ENCODE results near the gene CCNL2.
"Not testable (repeated sequence)": the region's sequence is repeated elsewhere in the genome, so short reads cannot be mapped to it uniquely, and the experiment has no call there.

Gene CCNL2

DNA sequence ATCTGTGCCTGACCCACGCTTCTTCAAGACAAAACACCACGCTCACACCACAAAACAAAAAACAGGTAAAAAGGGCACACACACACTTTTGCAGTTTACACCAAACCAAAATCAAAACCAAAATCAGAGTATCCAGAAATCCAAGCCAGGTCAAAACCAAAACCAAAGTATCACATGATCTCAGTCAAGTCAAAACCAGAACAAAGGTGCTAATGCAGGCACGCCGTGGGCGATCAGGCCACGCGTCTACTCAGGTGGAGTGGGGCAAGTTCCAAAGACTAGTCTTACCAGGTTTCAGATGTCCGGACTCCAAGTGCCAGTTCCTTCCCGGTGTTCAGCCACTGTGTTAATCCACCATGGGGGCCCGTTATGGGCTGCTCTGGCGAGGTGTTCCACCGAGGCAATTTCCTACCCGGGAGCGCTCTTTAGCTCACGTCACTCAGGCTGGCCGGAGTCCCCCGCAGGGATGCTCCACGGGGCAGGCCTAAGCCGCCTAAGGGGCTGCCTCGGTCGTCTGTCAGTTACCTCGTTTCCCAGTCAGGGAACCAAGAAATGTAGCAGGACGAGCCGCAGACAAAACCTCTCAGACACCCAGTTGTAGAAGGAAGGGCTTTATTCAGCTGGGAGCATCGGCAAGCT is 18.8 kb upstream of the CCNL2 start:
- not testable (repeated sequence) for H2BK5ac ChIP-seq (ENCODE audit: low read depth, low read length, poor library complexity, severe bottlenecking)

DNA sequence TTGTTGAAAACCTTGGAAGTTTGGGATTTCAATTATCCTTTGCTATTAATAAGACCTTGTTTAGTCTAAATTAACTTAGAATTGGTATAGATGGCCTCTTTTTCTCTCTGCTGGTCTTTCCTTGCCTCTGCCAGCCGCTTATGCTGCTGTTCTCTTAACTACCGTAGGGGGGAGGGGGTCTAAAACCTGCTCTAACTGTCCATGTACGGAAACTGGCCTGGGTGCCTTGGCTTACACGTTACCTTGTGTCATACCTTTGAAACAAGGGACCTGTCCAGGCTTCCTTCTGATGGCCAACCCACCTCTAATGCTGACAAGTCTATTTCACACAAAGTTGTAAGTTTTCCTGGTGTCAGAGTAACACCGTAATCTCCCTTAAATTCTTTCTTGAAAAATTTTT is 18.3 kb upstream of the CCNL2 start:
- H3K4me2 ChIP-seq (ENCODE audit: low read length, poor library complexity, severe bottlenecking); H3K9ac ChIP-seq (ENCODE audit: low read length); H3K79me1 ChIP-seq (replicated peaks; ENCODE audit: low read length, poor library complexity, severe bottlenecking); H3K9me3 ChIP-seq (ENCODE audit: control insufficient read depth, low read length); H3K14ac ChIP-seq (ENCODE audit: low read length in 2 of 2); H3K4me3 ChIP-seq (ENCODE audit: insufficient read depth in 1 of 2, low read depth in 1 of 2, low read length in 2 of 2); H3K4ac ChIP-seq (ENCODE audit: low read depth in 1 of 2, low read length in 2 of 2); H4K91ac ChIP-seq (ENCODE audit: low read length); H3K36me3 ChIP-seq (ENCODE audit: control insufficient read depth in 1 of 2, insufficient read depth in 2 of 2, low read depth in 1 of 2, low read length in 2 of 2); H3K27ac ChIP-seq (ENCODE audit: low read length, poor library complexity, severe bottlenecking); H2BK120ac ChIP-seq (ENCODE audit: low read depth, low read length); H2BK5ac ChIP-seq (ENCODE audit: low read depth, low read length, poor library complexity, severe bottlenecking); H3K27me3 ChIP-seq (ENCODE audit: control insufficient read depth in 1 of 2, insufficient read depth in 1 of 2, low read length in 2 of 2); H3K23ac ChIP-seq (ENCODE audit: low read length in 2 of 2); H2BK15ac ChIP-seq (ENCODE audit: low read depth, poor library complexity, severe bottlenecking); DNase-seq; H3K18ac ChIP-seq (ENCODE audit: low read depth in 1 of 2, low read length in 2 of 2); H2AK5ac ChIP-seq (ENCODE audit: low read length, severe bottlenecking); H2BK12ac ChIP-seq (ENCODE audit: low read length in 2 of 2); H2AFZ ChIP-seq (ENCODE audit: low read depth, low read length); H4K8ac ChIP-seq (ENCODE audit: low read length): not testable (repeated sequence)
- WGBS = 90% methylated on average over 4 of the region's 5 CpGs
- peaks cover 20% of the 10 kb centered on the region for H3K4me1 ChIP-seq (ENCODE audit: control insufficient read depth, insufficient read depth, low read depth, low read length)

More for the DNA sequence above, 18.8 kb upstream of the CCNL2 start:
- H3K18ac ChIP-seq (ENCODE audit: low read depth in 1 of 2, low read length in 2 of 2); H2AFZ ChIP-seq (ENCODE audit: low read depth, low read length); H2BK12ac ChIP-seq (ENCODE audit: low read length in 2 of 2); H2BK120ac ChIP-seq (ENCODE audit: low read depth, low read length); H3K9me3 ChIP-seq (ENCODE audit: control insufficient read depth, low read length); H3K14ac ChIP-seq (ENCODE audit: low read length in 2 of 2); H3K36me3 ChIP-seq (ENCODE audit: control insufficient read depth in 1 of 2, insufficient read depth in 2 of 2, low read depth in 1 of 2, low read length in 2 of 2); DNase-seq; H3K23ac ChIP-seq (ENCODE audit: low read length in 2 of 2); H3K4me2 ChIP-seq (ENCODE audit: low read length, poor library complexity, severe bottlenecking); H3K27me3 ChIP-seq (ENCODE audit: control insufficient read depth in 1 of 2, insufficient read depth in 1 of 2, low read length in 2 of 2); H3K27ac ChIP-seq (ENCODE audit: low read length, poor library complexity, severe bottlenecking); H4K8ac ChIP-seq (ENCODE audit: low read length); H3K9ac ChIP-seq (ENCODE audit: low read length); H2AK5ac ChIP-seq (ENCODE audit: low read length, severe bottlenecking); H3K79me1 ChIP-seq (replicated peaks; ENCODE audit: low read length, poor library complexity, severe bottlenecking); H4K91ac ChIP-seq (ENCODE audit: low read length); H3K4me3 ChIP-seq (ENCODE audit: insufficient read depth in 1 of 2, low read depth in 1 of 2, low read length in 2 of 2); H3K4ac ChIP-seq (ENCODE audit: low read depth in 1 of 2, low read length in 2 of 2); H2BK15ac ChIP-seq (ENCODE audit: low read depth, poor library complexity, severe bottlenecking): not testable (repeated sequence)
- H3K4me1 ChIP-seq (ENCODE audit: control insufficient read depth, insufficient read depth, low read depth, low read length) = peaks cover 25% of the 10 kb centered on the region
- WGBS = 93% methylated on average over 25 of the region's 25 CpGs

DNA sequence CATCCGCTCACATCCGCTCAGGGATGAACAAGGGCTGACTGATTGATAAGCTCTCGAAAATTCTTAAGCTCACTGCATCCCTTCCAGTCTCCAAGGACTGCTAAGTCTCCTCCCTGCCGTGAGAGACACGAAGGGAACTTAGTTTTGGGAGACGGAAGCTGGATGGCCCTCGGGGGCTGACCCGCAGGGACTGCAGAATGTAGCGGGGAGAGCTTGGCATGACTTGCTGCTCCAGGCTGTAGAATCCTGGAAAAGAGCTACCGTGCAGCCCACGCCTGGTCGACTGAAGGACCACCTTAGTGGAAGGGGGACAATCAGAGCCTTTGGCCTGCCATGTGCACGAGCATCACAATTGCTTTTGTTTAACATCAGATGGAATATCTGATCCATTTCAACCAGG is 16.6 kb upstream of the CCNL2 start:
- H3K4ac ChIP-seq (ENCODE audit: low read depth in 1 of 2, low read length in 2 of 2) = no peak overlapping the region
- H3K36me3 ChIP-seq (ENCODE audit: control insufficient read depth in 1 of 2, insufficient read depth in 2 of 2, low read depth in 1 of 2, low read length in 2 of 2) = peaks cover 0 to 3% of the 10 kb centered on the region in 2 experiments
- no peak overlapping the region for H3K18ac ChIP-seq (ENCODE audit: low read depth in 1 of 2, low read length in 2 of 2)
- H2BK5ac ChIP-seq (ENCODE audit: low read depth, low read length, poor library complexity, severe bottlenecking) = no peak overlapping the region
- no peak for DNase-seq
- H3K4me2 ChIP-seq (ENCODE audit: low read length, poor library complexity, severe bottlenecking) = no peak overlapping the region
- no peak overlapping the region for H3K4me3 ChIP-seq (ENCODE audit: insufficient read depth in 1 of 2, low read depth in 1 of 2, low read length in 2 of 2)
- H3K4me1 ChIP-seq (ENCODE audit: control insufficient read depth, insufficient read depth, low read depth, low read length) = peaks cover 11% of the 10 kb centered on the region
- H4K8ac ChIP-seq (ENCODE audit: low read length) = no peak overlapping the region
- no peaks in the 10 kb centered on the region for H3K9me3 ChIP-seq (ENCODE audit: control insufficient read depth, low read length)
- H3K27me3 ChIP-seq (ENCODE audit: control insufficient read depth in 1 of 2, insufficient read depth in 1 of 2, low read length in 2 of 2) = no peaks in the 10 kb centered on the region
- H3K14ac ChIP-seq (ENCODE audit: low read length in 2 of 2) = no peak overlapping the region
- H2AFZ ChIP-seq (ENCODE audit: low read depth, low read length) = no peak overlapping the region
- no peak overlapping the region for H2BK12ac ChIP-seq (ENCODE audit: low read length in 2 of 2)
- H3K27ac ChIP-seq (ENCODE audit: low read length, poor library complexity, severe bottlenecking) = no peak overlapping the region
- no peak overlapping the region for H3K23ac ChIP-seq (ENCODE audit: low read length in 2 of 2)
- 94% methylated on average over 13 of the region's 13 CpGs for WGBS
- H4K91ac ChIP-seq (ENCODE audit: low read length) = no peak overlapping the region
- no peak overlapping the region for H3K9ac ChIP-seq (ENCODE audit: low read length)
- H2BK120ac ChIP-seq (ENCODE audit: low read depth, low read length) = no peak overlapping the region
- H2AK5ac ChIP-seq (ENCODE audit: low read length, severe bottlenecking) = no peak overlapping the region
- no peak overlapping the region for H2BK15ac ChIP-seq (ENCODE audit: low read depth, poor library complexity, severe bottlenecking)
- H3K79me1 ChIP-seq (replicated peaks; ENCODE audit: low read length, poor library complexity, severe bottlenecking) = peaks cover 1% of the 10 kb centered on the region

DNA sequence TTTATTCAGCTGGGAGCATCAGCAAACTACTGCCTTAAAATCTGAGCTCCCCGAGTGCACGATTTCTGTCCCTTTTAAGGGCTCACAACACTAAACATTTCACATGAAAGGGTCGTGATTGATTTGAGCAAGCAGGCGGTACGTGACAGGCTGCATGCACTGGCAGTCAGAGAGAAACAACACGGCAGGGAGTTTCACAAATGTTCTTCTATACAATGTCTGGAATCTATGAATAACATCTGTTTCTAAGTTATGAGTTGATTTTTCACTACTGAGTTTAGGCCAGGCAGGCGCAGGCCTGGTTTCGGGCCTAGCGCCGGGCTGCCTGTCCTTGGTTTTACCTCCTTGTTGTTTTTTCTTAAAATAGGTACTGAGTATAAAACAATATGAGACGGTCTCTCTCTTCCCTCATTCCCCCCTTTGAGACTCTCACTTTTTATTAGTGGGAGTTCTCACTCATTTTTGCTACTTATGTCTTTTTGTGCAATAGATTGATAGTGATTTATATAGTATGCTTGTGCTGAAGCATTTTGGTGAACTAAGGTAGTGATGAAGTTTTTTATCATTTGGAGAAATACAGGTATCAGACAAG is 13.3 kb upstream of the CCNL2 start:
- not testable (repeated sequence) for H3K14ac ChIP-seq (ENCODE audit: low read length in 2 of 2); H3K4me3 ChIP-seq (ENCODE audit: insufficient read depth in 1 of 2, low read depth in 1 of 2, low read length in 2 of 2); H2BK5ac ChIP-seq (ENCODE audit: low read depth, low read length, poor library complexity, severe bottlenecking); H3K27me3 ChIP-seq (ENCODE audit: control insufficient read depth in 1 of 2, insufficient read depth in 1 of 2, low read length in 2 of 2); H2BK120ac ChIP-seq (ENCODE audit: low read depth, low read length); H2BK15ac ChIP-seq (ENCODE audit: low read depth, poor library complexity, severe bottlenecking); DNase-seq; H3K18ac ChIP-seq (ENCODE audit: low read depth in 1 of 2, low read length in 2 of 2); H3K4me1 ChIP-seq (ENCODE audit: control insufficient read depth, insufficient read depth, low read depth, low read length); H3K23ac ChIP-seq (ENCODE audit: low read length in 2 of 2); H3K4ac ChIP-seq (ENCODE audit: low read depth in 1 of 2, low read length in 2 of 2); H3K9ac ChIP-seq (ENCODE audit: low read length); H2BK12ac ChIP-seq (ENCODE audit: low read length in 2 of 2); H4K8ac ChIP-seq (ENCODE audit: low read length); H2AK5ac ChIP-seq (ENCODE audit: low read length, severe bottlenecking); H2AFZ ChIP-seq (ENCODE audit: low read depth, low read length); H3K4me2 ChIP-seq (ENCODE audit: low read length, poor library complexity, severe bottlenecking); H3K27ac ChIP-seq (ENCODE audit: low read length, poor library complexity, severe bottlenecking); H3K36me3 ChIP-seq (ENCODE audit: control insufficient read depth in 1 of 2, insufficient read depth in 2 of 2, low read depth in 1 of 2, low read length in 2 of 2); H3K79me1 ChIP-seq (replicated peaks; ENCODE audit: low read length, poor library complexity, severe bottlenecking); H4K91ac ChIP-seq (ENCODE audit: low read length); H3K9me3 ChIP-seq (ENCODE audit: control insufficient read depth, low read length)
- WGBS = 100% methylated on average over 8 of the region's 11 CpGs

Measured in mesenchymal stem cell (in vitro differentiated cells and primary cell).